HG02973 (cell line): ENCODE measurements around the gene PRIMA1.

Experiments used
- ATAC-seq: cut with Tn5 transposase; IDR thresholded peaks from one replicate; pipeline ENCODE4 v1.9.1; 2021; ENCODE audit warnings: moderate library complexity; ENCODE audit not compliant: unreplicated experiment

Gene PRIMA1

GRCh38 chr14:93797536-93797935, 9.3 kb upstream of the PRIMA1 start:
- ATAC-seq = no peak

GRCh38 chr14:93797071-93797470, 8.8 kb upstream of the PRIMA1 start:
- ATAC-seq = no peak

GRCh38 chr14:93794756-93795155, 6.5 kb upstream of the PRIMA1 start:
- ATAC-seq = no peak

- ATAC-seq = no peak
Measured at GRCh38 chr14:93793555-93794324, 5.5 kb upstream of the PRIMA1 start.

GRCh38 chr14:93792391-93792790, 4.1 kb upstream of the PRIMA1 start:
- ATAC-seq = no peak

- no peak for ATAC-seq
Measured at GRCh38 chr14:93790966-93791365, 2.7 kb upstream of the PRIMA1 start.

- ATAC-seq = no peak
Measured at GRCh38 chr14:93789228-93790130, 1.2 kb upstream of the PRIMA1 start.

GRCh38 chr14:93788543-93789227, 400 bp upstream of the PRIMA1 start:
- ATAC-seq = no peak

GRCh38 chr14:93787465-93788292, 606 bp downstream of the PRIMA1 start:
- no peak for ATAC-seq

- ATAC-seq = no peak
Measured at GRCh38 chr14:93785423-93785822, 2.9 kb downstream of the PRIMA1 start.

GRCh38 chr14:93784878-93785277, 3.4 kb downstream of the PRIMA1 start:
- ATAC-seq = no peak

- no peak for ATAC-seq
Measured at GRCh38 chr14:93780813-93781400, 7.4 kb downstream of the PRIMA1 start.

- no peak for ATAC-seq
Measured at GRCh38 chr14:93778856-93779629, 9.2 kb downstream of the PRIMA1 start.

- ATAC-seq = no peak
Measured at GRCh38 chr14:93778453-93778852, 9.8 kb downstream of the PRIMA1 start.

GRCh38 chr14:93775744-93776143, 12.5 kb downstream of the PRIMA1 start:
- ATAC-seq = no peak

- ATAC-seq = no peak
Measured at GRCh38 chr14:93775158-93775557, 13.1 kb downstream of the PRIMA1 start.

GRCh38 chr14:93772263-93772662, 16.0 kb downstream of the PRIMA1 start:
- ATAC-seq = no peak

- no peak for ATAC-seq
Measured at GRCh38 chr14:93765970-93766369, 22.3 kb downstream of the PRIMA1 start.

GRCh38 chr14:93765155-93765554, 23.1 kb downstream of the PRIMA1 start:
- ATAC-seq = no peak
